Measurements from ENCODE around the gene CDK6. TPM values are rescaled to one million over a fixed set of nuclear protein-coding genes. Genes with fewer than 3 reads are reported as not detected.

The CDK6 gene
- total RNA-seq, 4 donors from 2014 or later: 1.2 to 6.9 (median 2.6) TPM

- no peaks in the 10 kb centered on the region for H3K36me3 ChIP-seq
- H3K9me3 ChIP-seq: no peaks in the 10 kb centered on the region
- no peak overlapping the region for H3K27ac ChIP-seq
- no peak overlapping the region for H3K4me3 ChIP-seq
- DNase-seq (no peak), ATAC-seq (peak in 1 of 2 donors; percentile 41)
- intact Hi-C loops (cut with DNase I; ENCODE audit: low total_unique reads) (no loop called here), in situ Hi-C loops (cut with MboI; ENCODE audit: low sequenced_read_pairs in 4 of 4) (no loop called here)
- TF ChIP-seq CTCF (IDR thresholded peaks at IDR 0.05 in 4 of 5, conservative IDR thresholded peaks at IDR 0.05 in 1 of 5) (no peak), POLR2A (IDR thresholded peaks at IDR 0.05) (no peak)
- H3K27me3 ChIP-seq: no peaks in the 10 kb centered on the region
- H3K4me1 ChIP-seq: peaks cover 6 to 10% of the 10 kb centered on the region in 2 donors
These were observed 50.5 kb downstream of the CDK6 start for GRCh38 chr7:92785923-92786322.

- Histone ChIP-seq H3K36me3 (no peaks in the 10 kb centered on the region), H3K27me3 (no peaks in the 10 kb centered on the region), H3K4me3 (no peak overlapping the region), H3K27ac (no peak overlapping the region), H3K4me1 (peaks cover 7 to 10% of the 10 kb centered on the region in 2 donors), H3K9me3 (no peaks in the 10 kb centered on the region)
- no peak for ATAC-seq
- TF ChIP-seq CTCF (IDR thresholded peaks at IDR 0.05 in 4 of 5, conservative IDR thresholded peaks at IDR 0.05 in 1 of 5): no peak
- TF ChIP-seq POLR2A (IDR thresholded peaks at IDR 0.05): no peak
- DNase-seq: no peak
- intact Hi-C loops (cut with DNase I; ENCODE audit: low total_unique reads): no loop called here
- in situ Hi-C loops (cut with MboI; ENCODE audit: low sequenced_read_pairs in 4 of 4): no loop called here
These were observed 51.4 kb downstream of the CDK6 start for GRCh38 chr7:92784935-92785334.

DNA sequence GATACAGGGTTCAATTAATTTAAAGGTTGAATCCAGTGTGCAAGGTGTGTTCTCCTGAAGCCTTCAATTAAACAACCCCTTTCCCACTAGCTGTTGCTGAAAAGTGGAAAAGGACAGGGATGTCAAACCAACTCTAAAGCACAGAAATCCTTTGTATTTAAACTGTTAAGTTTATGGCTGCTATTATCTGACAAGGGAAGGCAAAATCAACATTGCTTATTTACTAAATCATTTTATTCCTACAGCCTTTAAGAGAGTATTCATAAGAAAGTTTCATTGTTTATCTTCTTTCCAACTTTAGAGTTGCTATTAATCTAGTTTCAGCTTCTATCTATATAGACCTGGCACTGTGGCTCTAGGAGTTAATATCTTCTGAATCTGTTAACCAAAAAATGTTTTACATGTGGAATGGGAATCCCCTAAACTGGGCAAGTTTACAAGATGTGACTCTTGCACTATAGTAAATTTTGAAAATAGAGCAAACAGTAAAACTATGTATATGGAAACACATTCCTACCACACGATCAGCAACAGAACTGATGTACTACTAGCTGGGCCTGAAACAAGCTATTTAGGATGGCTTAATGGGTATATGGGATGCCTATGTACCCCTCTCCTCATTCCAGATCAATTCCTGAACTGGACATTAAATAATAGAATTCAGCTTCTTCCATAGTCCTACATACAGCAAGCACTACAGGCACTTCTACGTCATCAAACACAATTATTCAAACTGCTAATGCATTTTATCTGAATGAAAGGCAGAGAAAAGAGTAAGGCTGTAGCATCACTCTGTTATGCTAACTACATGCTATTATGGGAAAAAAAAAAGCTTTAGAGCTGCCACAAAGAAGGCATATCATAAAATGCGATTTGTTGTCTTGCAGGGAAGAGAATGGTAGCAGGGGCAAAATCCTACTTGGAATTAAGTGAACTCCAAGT is 52.8 kb downstream of the CDK6 start:
- in situ Hi-C loops (cut with MboI; ENCODE audit: low sequenced_read_pairs in 4 of 4) (no loop called here), intact Hi-C loops (cut with DNase I; ENCODE audit: low total_unique reads) (no loop called here)
- ATAC-seq (no peak), DNase-seq (no peak)
- TF ChIP-seq CTCF (IDR thresholded peaks at IDR 0.05 in 4 of 5, conservative IDR thresholded peaks at IDR 0.05 in 1 of 5) (no peak), POLR2A (IDR thresholded peaks at IDR 0.05) (no peak)
- H3K9me3 ChIP-seq: no peaks in the 10 kb centered on the region
- H3K27me3 ChIP-seq: no peaks in the 10 kb centered on the region
- H3K4me1 ChIP-seq: peaks cover 9 to 10% of the 10 kb centered on the region in 2 donors
- H3K27ac ChIP-seq: no peak overlapping the region
- H3K36me3 ChIP-seq: no peaks in the 10 kb centered on the region
- no peak overlapping the region for H3K4me3 ChIP-seq

DNA sequence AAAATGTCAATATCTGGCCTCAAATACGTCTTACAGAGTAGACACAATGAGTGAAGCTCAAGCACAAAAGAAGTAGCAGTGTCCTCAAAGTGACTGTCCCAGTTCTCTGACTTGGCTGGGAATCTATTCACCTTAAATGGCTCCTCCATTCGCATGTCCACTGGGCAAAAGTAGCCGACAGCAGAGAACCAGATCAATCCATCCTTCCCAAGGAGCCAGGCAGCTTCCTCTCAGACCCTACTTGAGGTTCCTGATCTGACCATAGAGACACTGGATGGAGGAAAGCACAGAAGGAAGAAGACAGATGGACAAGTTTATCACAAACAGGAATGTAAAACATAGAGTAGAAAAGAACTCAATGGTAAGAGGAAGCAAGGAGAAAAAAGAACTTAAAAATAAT is 53.5 kb downstream of the CDK6 start:
- H3K4me1 ChIP-seq: peaks cover 9 to 10% of the 10 kb centered on the region in 2 donors
- H3K4me3 ChIP-seq: no peak overlapping the region
- TF ChIP-seq CTCF (IDR thresholded peaks at IDR 0.05 in 4 of 5, conservative IDR thresholded peaks at IDR 0.05 in 1 of 5) (no peak), POLR2A (IDR thresholded peaks at IDR 0.05) (no peak)
- no peaks in the 10 kb centered on the region for H3K27me3 ChIP-seq
- no peak overlapping the region for H3K27ac ChIP-seq
- H3K9me3 ChIP-seq: no peaks in the 10 kb centered on the region
- ATAC-seq (no peak), DNase-seq (no peak)
- no peaks in the 10 kb centered on the region for H3K36me3 ChIP-seq
- in situ Hi-C loops (cut with MboI; ENCODE audit: low sequenced_read_pairs in 4 of 4): no loop called here
- intact Hi-C loops (cut with DNase I; ENCODE audit: low total_unique reads): no loop called here
